GM06990 (cell line): ENCODE results near the gene CRTC3.

Experiments used
- DNase-seq: peaks from one replicate; pipeline ENCODE4 v3.0.0-alpha.2; 2011; ENCODE audit not compliant: insufficient read length; ENCODE audit errors: extremely low read depth
- H3K27me3 ChIP-seq: replicated peaks from 2 replicates; pipeline ENCODE4 v1.6.0; 2011; ENCODE audit warnings: low read length; ENCODE audit not compliant: control insufficient read depth, insufficient read depth
- H3K36me3 ChIP-seq: 2 replicates; pipeline ENCODE4 v1.5.1; 2011; ENCODE audit warnings: low read length; ENCODE audit not compliant: control insufficient read depth, insufficient read depth
- H3K4me3 ChIP-seq: replicated peaks from 2 replicates; pipeline ENCODE4 v1.5.1; 2011; ENCODE audit warnings: low read depth, mild to moderate bottlenecking, control low read depth, low read length
- CTCF ChIP-seq: IDR thresholded peaks from 2 replicates; pipeline ENCODE4 v1.5.1; 2011; ENCODE audit warnings: low read length, control low read depth, mild to moderate bottlenecking, inconsistent platforms; ENCODE audit not compliant: insufficient read depth, poor library complexity, severe bottlenecking

CRTC3 gene

DNA sequence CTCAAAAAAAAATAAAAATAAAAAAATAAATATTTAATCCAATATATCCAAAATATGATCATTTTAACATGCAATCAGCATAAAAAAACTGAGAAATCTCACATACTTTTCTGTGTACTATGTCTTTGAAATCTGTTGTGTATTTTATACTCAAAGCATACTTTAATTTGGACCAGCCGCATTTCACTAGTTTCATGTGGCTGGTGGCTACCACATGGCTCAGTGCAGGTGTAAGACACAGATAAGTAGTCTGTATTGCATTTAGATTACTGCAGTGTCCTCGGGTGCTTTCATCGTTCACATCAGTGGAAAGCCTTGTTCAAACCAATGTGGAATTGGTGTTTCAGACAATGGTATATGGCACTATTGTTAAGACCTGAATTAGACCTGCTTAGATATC, 11.0 kb downstream of the CRTC3 start:
- no peak for DNase-seq
- Histone ChIP-seq H3K27me3 (no peaks in the 10 kb centered on the region), H3K4me3 (no peak overlapping the region), H3K36me3 (no peaks in the 10 kb centered on the region; the same call in none of the 2 replicates)
- no peak for TF ChIP-seq CTCF

DNA sequence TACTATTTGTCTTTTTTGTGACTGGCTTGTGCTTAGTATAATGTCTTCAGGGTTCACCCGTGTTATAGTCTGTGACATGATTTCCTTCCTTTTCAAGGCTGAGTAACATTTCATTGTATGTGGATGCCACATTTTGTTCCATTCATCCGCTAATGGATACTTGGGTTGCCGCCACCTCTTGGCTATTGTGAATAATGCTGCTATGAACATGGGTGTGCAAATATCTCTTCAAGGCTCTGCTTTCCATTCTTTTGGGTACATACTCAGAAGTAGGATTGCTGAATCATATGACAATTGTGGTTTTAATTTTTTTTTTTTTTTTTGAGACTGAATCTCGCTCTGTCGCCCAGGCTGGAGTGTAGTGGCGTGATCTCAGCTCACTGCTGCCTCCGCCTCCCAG, 15.4 kb downstream of the CRTC3 start:
- no peak for TF ChIP-seq CTCF

DNA sequence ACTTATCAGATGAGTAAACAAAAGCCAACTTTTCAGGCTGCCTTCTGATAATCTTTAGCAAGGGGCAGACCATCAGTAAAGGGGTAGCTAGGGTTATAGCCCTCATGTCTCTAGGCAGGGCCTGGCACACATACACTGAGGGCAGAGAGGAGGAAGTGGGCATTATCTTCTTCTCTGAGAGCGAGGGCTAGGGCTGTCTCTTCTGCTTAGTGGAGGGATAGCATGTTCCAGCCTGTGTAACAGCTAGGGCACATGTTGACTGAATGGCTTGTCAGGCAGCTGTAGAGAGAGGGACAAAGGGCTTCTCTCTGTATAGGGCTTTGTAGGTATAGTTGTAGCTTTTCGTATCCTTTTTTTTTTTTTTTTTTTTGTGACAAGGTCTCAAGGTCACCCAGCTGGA, 17.8 kb downstream of the CRTC3 start:
- TF ChIP-seq CTCF = no peak

More for the DNA sequence above, 15.4 kb downstream of the CRTC3 start:
- peaks cover 3% of the 10 kb centered on the region for H3K36me3 ChIP-seq
- DNase-seq = no peak
- no peak overlapping the region for H3K4me3 ChIP-seq
- no peaks in the 10 kb centered on the region for H3K27me3 ChIP-seq

DNA sequence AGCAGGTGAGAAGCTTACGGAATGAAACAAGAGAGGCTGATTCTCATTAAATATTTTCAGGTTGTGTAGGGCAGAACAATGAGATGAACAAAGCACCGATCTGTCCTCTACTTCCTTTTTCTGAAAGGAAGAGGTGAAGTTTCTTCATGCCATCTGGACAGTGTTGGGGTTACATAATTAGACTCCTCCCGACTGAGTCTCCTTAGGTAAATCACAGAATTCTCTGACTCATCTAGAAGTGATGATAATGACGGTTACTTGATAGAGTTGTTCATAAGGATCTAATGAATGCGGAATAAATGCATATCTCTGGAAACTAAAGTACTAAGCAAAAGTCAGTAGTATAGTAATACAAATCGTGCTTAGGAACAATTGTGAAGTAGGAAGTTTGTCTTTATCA, 21.2 kb downstream of the CRTC3 start:
- DNase-seq = no peak
- no peak for TF ChIP-seq CTCF
- H3K27me3 ChIP-seq = no peaks in the 10 kb centered on the region
- peaks cover 3% of the 10 kb centered on the region; the same call in 1 of the 2 replicates for H3K36me3 ChIP-seq
- no peak overlapping the region; the same call in 1 of the 2 replicates for H3K4me3 ChIP-seq

More for the DNA sequence above, 17.8 kb downstream of the CRTC3 start:
- Histone ChIP-seq H3K36me3 (peaks cover 3% of the 10 kb centered on the region), H3K4me3 (no peak overlapping the region), H3K27me3 (no peaks in the 10 kb centered on the region)
- no peak for DNase-seq

DNA sequence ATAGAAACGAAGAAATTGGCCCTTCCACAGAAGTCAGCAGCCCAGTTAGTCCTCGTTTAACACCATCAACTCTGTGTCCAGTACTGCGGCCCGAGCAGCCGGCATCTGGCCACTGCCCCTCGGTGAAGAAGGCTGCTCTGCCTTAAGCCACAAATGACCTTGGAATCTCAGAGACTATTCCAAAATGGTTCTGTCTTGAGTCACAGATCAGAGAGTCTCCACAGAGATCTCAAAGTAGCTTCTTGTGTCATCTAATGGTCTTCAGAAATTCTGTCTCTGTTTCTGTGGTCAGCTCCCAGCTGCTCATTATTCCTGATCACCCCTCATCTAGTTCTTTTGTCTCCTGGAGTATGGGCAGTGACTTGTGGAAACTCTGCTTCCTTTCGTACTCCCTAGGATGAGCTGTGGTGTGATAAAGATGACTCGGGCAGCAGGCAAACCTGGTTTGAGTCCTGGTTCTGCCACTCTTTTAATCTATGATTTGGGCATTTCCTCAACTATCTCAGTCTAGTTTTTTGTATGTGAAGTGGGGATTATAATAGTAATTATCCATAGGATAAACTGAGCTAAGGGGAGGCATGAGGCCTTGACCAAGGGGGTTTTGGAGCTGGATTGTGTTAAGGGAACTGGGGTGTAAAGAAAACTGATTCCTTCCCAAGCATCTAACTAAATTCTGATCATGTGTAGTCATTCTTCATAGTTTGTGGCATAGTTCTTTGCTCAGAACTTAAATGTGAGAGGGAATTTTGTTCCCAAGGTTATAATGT, 22.6 kb downstream of the CRTC3 start:
- DNase-seq = no peak
- no peaks in the 10 kb centered on the region for H3K27me3 ChIP-seq
- no peak overlapping the region for H3K4me3 ChIP-seq
- peaks cover 3% of the 10 kb centered on the region; the same call in 1 of the 2 replicates for H3K36me3 ChIP-seq
- no peak for TF ChIP-seq CTCF
